Measurements from ENCODE around the gene ITPR1. TPM values are rescaled to one million over a fixed set of nuclear protein-coding genes. Genes with fewer than 3 reads are reported as not detected.

The ITPR1 gene
- total RNA-seq, 1 experiment from 2014 or later, result 16.7 TPM

GRCh38 chr3:4633078-4634004, 140.2 kb downstream of the ITPR1 start:
- peak; percentile 72 for DNase-seq (ENCODE audit: low read depth)

- no peak for DNase-seq (ENCODE audit: low read depth)
Observed at GRCh38 chr3:4634894-4635293, 141.7 kb downstream of the ITPR1 start.

- DNase-seq (ENCODE audit: low read depth), result no peak
Observed at GRCh38 chr3:4637265-4637664, 144.1 kb downstream of the ITPR1 start.

GRCh38 chr3:4641863-4642563, 148.9 kb downstream of the ITPR1 start:
- no peak for DNase-seq (ENCODE audit: low read depth)

- no peak for DNase-seq (ENCODE audit: low read depth)
Observed at GRCh38 chr3:4642611-4643010, 149.5 kb downstream of the ITPR1 start.

- no peak for DNase-seq (ENCODE audit: low read depth)
Observed at GRCh38 chr3:4643904-4644547, 150.9 kb downstream of the ITPR1 start.

GRCh38 chr3:4644951-4645350, 151.8 kb downstream of the ITPR1 start:
- DNase-seq (ENCODE audit: low read depth), result no peak

GRCh38 chr3:4645468-4645867, 152.3 kb downstream of the ITPR1 start:
- DNase-seq (ENCODE audit: low read depth), result no peak

- DNase-seq (ENCODE audit: low read depth), result no peak
Observed at GRCh38 chr3:4647411-4647810, 154.3 kb downstream of the ITPR1 start.

GRCh38 chr3:4655145-4656045, 162.2 kb downstream of the ITPR1 start:
- DNase-seq (ENCODE audit: low read depth), result no peak

- peak; percentile 62 for DNase-seq (ENCODE audit: low read depth)
Observed at GRCh38 chr3:4656059-4656458, 162.9 kb downstream of the ITPR1 start.

- DNase-seq (ENCODE audit: low read depth), result no peak
Observed at GRCh38 chr3:4656626-4657328, 163.6 kb downstream of the ITPR1 start.

- DNase-seq (ENCODE audit: low read depth), result no peak
Observed at GRCh38 chr3:4660936-4661335, 167.8 kb downstream of the ITPR1 start.

- DNase-seq (ENCODE audit: low read depth), result no peak
Observed at GRCh38 chr3:4664412-4664811, 171.3 kb downstream of the ITPR1 start.

- no peak for DNase-seq (ENCODE audit: low read depth)
Observed at GRCh38 chr3:4665197-4665596, 172.0 kb downstream of the ITPR1 start.

GRCh38 chr3:4666071-4666470, 172.9 kb downstream of the ITPR1 start:
- no peak for DNase-seq (ENCODE audit: low read depth)

GRCh38 chr3:4670352-4670751, 177.2 kb downstream of the ITPR1 start:
- DNase-seq (ENCODE audit: low read depth), result no peak

- no peak for DNase-seq (ENCODE audit: low read depth)
Observed at GRCh38 chr3:4672725-4673275, 179.7 kb downstream of the ITPR1 start.

- DNase-seq (ENCODE audit: low read depth), result no peak
Observed at GRCh38 chr3:4674216-4674615, 181.1 kb downstream of the ITPR1 start.

- no peak for DNase-seq (ENCODE audit: low read depth)
Observed at GRCh38 chr3:4675704-4676103, 182.6 kb downstream of the ITPR1 start.
